Hematopoietic multipotent progenitor cell treated with erythropoietin and hydrocortisone succinate and interleukin-3 and kit ligand, for 17 days (in vitro differentiated cells): ENCODE results near the gene WIF1.

Experiments used
- DNase-seq: peaks from one replicate; pipeline ENCODE4 v3.0.0-alpha.2; 2015; ENCODE audit warnings: low spot score

Gene WIF1

GRCh38 chr12:65122703-65123102, 1.6 kb upstream of the WIF1 start:
- no peak for DNase-seq

GRCh38 chr12:65121956-65122469, 908 bp upstream of the WIF1 start:
- DNase-seq = no peak

- DNase-seq = no peak
Measured at GRCh38 chr12:65119063-65119462, 2.0 kb downstream of the WIF1 start.

- no peak for DNase-seq
Measured at GRCh38 chr12:65113621-65114035, 7.5 kb downstream of the WIF1 start.

- no peak for DNase-seq
Measured at GRCh38 chr12:65106948-65107347, 14.2 kb downstream of the WIF1 start.

- DNase-seq = no peak
Measured at GRCh38 chr12:65100140-65100539, 21.0 kb downstream of the WIF1 start.

GRCh38 chr12:65099182-65099581, 21.9 kb downstream of the WIF1 start:
- DNase-seq = no peak

- DNase-seq = no peak
Measured at GRCh38 chr12:65098364-65098763, 22.7 kb downstream of the WIF1 start.

GRCh38 chr12:65094722-65095121, 26.4 kb downstream of the WIF1 start:
- no peak for DNase-seq

- DNase-seq = no peak
Measured at GRCh38 chr12:65093606-65094005, 27.5 kb downstream of the WIF1 start.

GRCh38 chr12:65090461-65090860, 30.6 kb downstream of the WIF1 start:
- DNase-seq = no peak

- DNase-seq = no peak
Measured at GRCh38 chr12:65086236-65086635, 34.9 kb downstream of the WIF1 start.

GRCh38 chr12:65084579-65084978, 36.5 kb downstream of the WIF1 start:
- DNase-seq = no peak

- DNase-seq = no peak
Measured at GRCh38 chr12:65083581-65083980, 37.5 kb downstream of the WIF1 start.

- DNase-seq = no peak
Measured at GRCh38 chr12:65082406-65082805, 38.7 kb downstream of the WIF1 start.

- no peak for DNase-seq
Measured at GRCh38 chr12:65081496-65081895, 39.6 kb downstream of the WIF1 start.

- no peak for DNase-seq
Measured at GRCh38 chr12:65074932-65075331, 46.2 kb downstream of the WIF1 start.

GRCh38 chr12:65069336-65069735, 51.8 kb downstream of the WIF1 start:
- no peak for DNase-seq

- no peak for DNase-seq
Measured at GRCh38 chr12:65067383-65067782, 53.7 kb downstream of the WIF1 start.

GRCh38 chr12:65055859-65056258, 65.2 kb downstream of the WIF1 start:
- DNase-seq = no peak

GRCh38 chr12:65051218-65051617, 69.9 kb downstream of the WIF1 start:
- DNase-seq = no peak

GRCh38 chr12:65045269-65045668, 75.8 kb downstream of the WIF1 start:
- no peak for DNase-seq

GRCh38 chr12:65039301-65039700, 81.8 kb downstream of the WIF1 start:
- no peak for DNase-seq

GRCh38 chr12:65025136-65025535, 96.0 kb downstream of the WIF1 start:
- no peak for DNase-seq

GRCh38 chr12:65023485-65023884, 97.6 kb downstream of the WIF1 start:
- no peak for DNase-seq
